ENCODE data around the gene KIR2DL3.

DNA sequence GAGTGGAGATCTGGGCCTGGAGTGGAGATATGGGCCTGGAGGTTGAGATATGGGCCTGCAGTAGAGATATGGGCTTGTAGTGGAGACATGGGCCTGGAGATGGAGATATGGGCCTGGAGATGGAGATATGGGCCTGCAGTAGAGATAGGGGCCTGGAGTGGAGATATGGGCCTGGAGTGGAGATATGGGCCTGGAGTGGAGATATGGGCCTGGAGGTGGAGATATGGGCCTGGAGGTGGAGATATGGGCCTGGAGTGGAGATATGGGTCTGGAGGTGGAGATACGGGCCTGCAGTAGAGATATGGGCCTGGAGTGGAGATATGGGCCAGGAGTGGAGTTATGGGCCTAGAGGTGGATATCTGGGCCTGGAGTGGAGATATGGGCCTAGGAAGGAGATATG is 402 bp downstream of the KIR2DL3 start:
- TF ChIP-seq, protein P1, sequence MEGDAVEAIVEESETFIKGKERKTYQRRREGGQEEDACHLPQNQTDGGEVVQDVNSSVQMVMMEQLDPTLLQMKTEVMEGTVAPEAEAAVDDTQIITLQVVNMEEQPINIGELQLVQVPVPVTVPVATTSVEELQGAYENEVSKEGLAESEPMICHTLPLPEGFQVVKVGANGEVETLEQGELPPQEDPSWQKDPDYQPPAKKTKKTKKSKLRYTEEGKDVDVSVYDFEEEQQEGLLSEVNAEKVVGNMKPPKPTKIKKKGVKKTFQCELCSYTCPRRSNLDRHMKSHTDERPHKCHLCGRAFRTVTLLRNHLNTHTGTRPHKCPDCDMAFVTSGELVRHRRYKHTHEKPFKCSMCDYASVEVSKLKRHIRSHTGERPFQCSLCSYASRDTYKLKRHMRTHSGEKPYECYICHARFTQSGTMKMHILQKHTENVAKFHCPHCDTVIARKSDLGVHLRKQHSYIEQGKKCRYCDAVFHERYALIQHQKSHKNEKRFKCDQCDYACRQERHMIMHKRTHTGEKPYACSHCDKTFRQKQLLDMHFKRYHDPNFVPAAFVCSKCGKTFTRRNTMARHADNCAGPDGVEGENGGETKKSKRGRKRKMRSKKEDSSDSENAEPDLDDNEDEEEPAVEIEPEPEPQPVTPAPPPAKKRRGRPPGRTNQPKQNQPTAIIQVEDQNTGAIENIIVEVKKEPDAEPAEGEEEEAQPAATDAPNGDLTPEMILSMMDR (IDR thresholded peaks at IDR 0.05), result no peak
- no peak for TF ChIP-seq POLR2AphosphoS5 (IDR thresholded peaks at IDR 0.05)
